GM23338 (cell line): ENCODE results near the gene ARL8B. TPM values are rescaled to one million over a fixed set of nuclear protein-coding genes. Genes with fewer than 3 reads are reported as not detected.
A peak's percentile ranks its signal among the peaks of the same experiment; 100 is the strongest.

Source experiments
- ATAC-seq: fragments of 200-7000 bp; cut with Tn5 transposase; 3 replicates; pipeline ENCODE4 v1.9.1; 2020
- DNase-seq: peaks from one replicate; pipeline ENCODE4 v3.0.0-alpha.2; 2015; ENCODE audit warnings: low spot score
- H2AFZ ChIP-seq: fragments of 200-600 bp; sonication (generic); 2 replicates; pipeline ENCODE4 v1.8.0; 2016; ENCODE audit warnings: antibody characterized with exemption, mild to moderate bottlenecking, moderate library complexity
- H3F3A ChIP-seq: fragments of 200-600 bp; sonication (generic); replicated peaks from 2 replicates; pipeline ENCODE4 v1.8.0; 2017; ENCODE audit warnings: antibody characterized with exemption, mixed run types, low read depth
- H3K27ac ChIP-seq: fragments of 200-600 bp; sonication (generic); 2 replicates; pipeline ENCODE4 v1.6.1; 2016; ENCODE audit warnings: low read depth
- H3K27me3 ChIP-seq: fragments of 200-600 bp; sonication (generic); 2 replicates; pipeline ENCODE4 v1.8.0; 2016; ENCODE audit warnings: mild to moderate bottlenecking, mixed run types, moderate library complexity; ENCODE audit not compliant: insufficient read depth
- H3K36me3 ChIP-seq: fragments of 200-600 bp; sonication (generic); 2 replicates; pipeline ENCODE4 v1.8.0; 2016; ENCODE audit warnings: mild to moderate bottlenecking; ENCODE audit not compliant: insufficient read depth
- H3K4me1 ChIP-seq: fragments of 200-600 bp; sonication (generic); 2 replicates; pipeline ENCODE4 v1.8.0; 2016; ENCODE audit warnings: mild to moderate bottlenecking, moderate library complexity; ENCODE audit not compliant: insufficient read depth
- H3K4me2 ChIP-seq: fragments of 200-600 bp; sonication (generic); 2 replicates; pipeline ENCODE4 v1.7.1; 2017; ENCODE audit warnings: mixed run types
- H3K4me3 ChIP-seq: fragments of 200-600 bp; sonication (generic); 2 replicates; pipeline ENCODE4 v1.6.1; 2016; ENCODE audit warnings: mixed run types
- H3K79me2 ChIP-seq: fragments of 200-600 bp; sonication (generic); replicated peaks from 2 replicates; pipeline ENCODE4 v1.8.0; 2017; ENCODE audit warnings: mild to moderate bottlenecking; ENCODE audit not compliant: insufficient read depth
- H3K9me2 ChIP-seq: fragments of 200-600 bp; sonication (generic); 2 replicates; pipeline ENCODE4 v1.8.0; 2017; ENCODE audit not compliant: insufficient read depth
- H4K20me1 ChIP-seq: fragments of 200-600 bp; sonication (generic); replicated peaks from 2 replicates; pipeline ENCODE4 v1.8.0; 2017; ENCODE audit warnings: mild to moderate bottlenecking; ENCODE audit not compliant: insufficient read depth
- H3K27ac Mint-ChIP-seq: 2 replicates; pipeline ENCODE4 v1.8.0; 2020; ENCODE audit warnings: inconsistent platforms, mild to moderate bottlenecking, moderate library complexity, mixed read lengths
- H3K27me3 Mint-ChIP-seq: 3 replicates; pipeline ENCODE4 v1.8.0; 2022; ENCODE audit warnings: low read depth, mild to moderate bottlenecking, moderate library complexity, mixed read lengths, inconsistent platforms; ENCODE audit not compliant: insufficient read depth, poor library complexity
- H3K36me3 Mint-ChIP-seq: 3 replicates; pipeline ENCODE4 v1.8.0; 2021; ENCODE audit warnings: low read depth, mild to moderate bottlenecking, inconsistent platforms, moderate library complexity, mixed read lengths
- H3K4me1 Mint-ChIP-seq: 3 replicates; pipeline ENCODE4 v1.8.0; 2020; ENCODE audit warnings: mild to moderate bottlenecking, inconsistent platforms, mixed read lengths
- H3K4me3 Mint-ChIP-seq: 3 replicates; pipeline ENCODE4 v1.8.0; 2021; ENCODE audit warnings: moderate library complexity, mild to moderate bottlenecking, inconsistent platforms, mixed read lengths
- H3K9me3 Mint-ChIP-seq: 3 replicates; pipeline ENCODE4 v1.8.0; 2020; ENCODE audit warnings: moderate library complexity, mild to moderate bottlenecking, inconsistent platforms, mixed read lengths
- CREB1 ChIP-seq: fragments of 250-450 bp; sonication (Bioruptor Pico); IDR thresholded peaks from 2 replicates; pipeline ENCODE4 v1.5.0; 2020; ENCODE audit warnings: low read depth, mild to moderate bottlenecking, moderate library complexity
- EZH2 ChIP-seq: fragments of 200-600 bp; sonication (generic); IDR thresholded peaks from one replicate; pipeline ENCODE4 v1.8.0; 2017; ENCODE audit warnings: antibody characterized with exemption, mild to moderate bottlenecking, low read depth; ENCODE audit not compliant: unreplicated experiment
- EZH2phosphoT487 ChIP-seq: fragments of 200-600 bp; sonication (generic); IDR thresholded peaks from one replicate; pipeline ENCODE4 v1.8.1; 2018; ENCODE audit warnings: antibody characterized with exemption; ENCODE audit not compliant: unreplicated experiment
- JUNB ChIP-seq: IDR thresholded peaks from one replicate; pipeline ENCODE4 v1.6.1; 2016; ENCODE audit warnings: antibody characterized with exemption; ENCODE audit not compliant: unreplicated experiment
- NANOG ChIP-seq: IDR thresholded peaks from 2 replicates; pipeline ENCODE4 v1.6.1; 2016; ENCODE audit warnings: antibody characterized with exemption, borderline replicate concordance
- POLR2AphosphoS5 ChIP-seq: IDR thresholded peaks from 2 replicates; pipeline ENCODE4 v1.6.1; 2016; ENCODE audit warnings: antibody characterized with exemption, low read depth
- ZNF114 ChIP-seq: fragments of 250-450 bp; sonication (Bioruptor Pico); IDR thresholded peaks from 2 replicates; pipeline ENCODE4 v1.5.0; 2020; ENCODE audit warnings: mild to moderate bottlenecking, moderate library complexity
- polyA plus RNA-seq: library from polyadenylated mRNA; unstranded; fragments of >200 nt; fragmentation: Nextera tagmentation; extraction: Ambion mirVana; gene quantifications from 2 replicates; pipeline ENCODE4 v1.2.1, GENCODE V29; 2016
- total RNA-seq: library from RNA; depleted of rRNA; stranded (reverse); fragments of >200 nt; shearing (Covaris generic); gene quantifications from 2 replicates; pipeline ENCODE4 v1.2.3, GENCODE V29; 2014
- TF ChIP-seq, protein P1 (sequence below): IDR thresholded peaks from 2 replicates; pipeline ENCODE4 v1.6.1; 2016; ENCODE audit warnings: antibody characterized with exemption
- TF ChIP-seq, protein P2 (sequence below): fragments of 250-450 bp; sonication (Bioruptor Pico); IDR thresholded peaks from 2 replicates; pipeline ENCODE4 v1.5.0; 2020; ENCODE audit warnings: mild to moderate bottlenecking, moderate library complexity
- TF ChIP-seq, protein P3 (sequence below), 2 experiments: fragments of 200-600 bp in 1 of 2; sonication (generic) in 1 of 2; conservative IDR thresholded peaks; 2 replicates each; pipeline versions ENCODE4 v1.5.1 to v1.6.1; 2016 to 2017; ENCODE audit warnings: antibody characterized with exemption in 2 of 2, low read depth in 2 of 2, mild to moderate bottlenecking in 2 of 2, moderate library complexity in 1 of 2
- TF ChIP-seq, protein P4 (sequence below): IDR thresholded peaks from one replicate; pipeline ENCODE4 v1.6.1; 2018; ENCODE audit warnings: antibody characterized with exemption; ENCODE audit not compliant: unreplicated experiment

Gene ARL8B
- total and polyA plus RNA-seq, 2 experiments from 2014 or later: 25.5 to 40.8 TPM

DNA sequence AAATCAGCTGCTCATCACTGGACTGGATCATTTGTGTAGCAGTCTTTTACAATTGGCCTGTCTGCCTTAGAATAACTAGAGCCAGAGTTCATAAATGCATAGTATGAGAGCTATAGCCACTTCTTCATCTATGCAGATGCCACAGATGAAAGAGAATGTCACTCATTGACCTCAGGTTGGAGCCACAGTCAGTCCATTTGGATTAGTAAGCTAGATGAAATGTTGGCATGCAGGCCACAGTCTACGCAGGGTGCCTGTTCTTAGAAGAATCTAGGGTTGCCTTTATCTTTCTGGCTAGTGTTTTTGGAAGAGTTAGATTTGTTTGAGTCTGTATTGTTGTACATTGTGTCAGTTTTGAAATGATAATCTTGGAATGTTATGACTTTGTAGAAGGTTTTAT lies 40.0 kb downstream of the ARL8B start:
- no peak overlapping the region for H3K4me2 ChIP-seq
- H4K20me1 ChIP-seq: peaks cover 12% of the 10 kb centered on the region; the same call in 1 of the 2 replicates
- no peaks in the 10 kb centered on the region for H3K27me3 ChIP-seq
- no peak overlapping the region for H3K27ac ChIP-seq
- no peak overlapping the region for H3K27ac Mint-ChIP-seq
- no peak overlapping the region for H3K4me3 ChIP-seq
- no peaks in the 10 kb centered on the region for H3K9me2 ChIP-seq
- H3K27me3 Mint-ChIP-seq: peaks cover 3% of the 10 kb centered on the region
- no peaks in the 10 kb centered on the region for H3K36me3 ChIP-seq
- H3K4me1 ChIP-seq: peaks cover 32% of the 10 kb centered on the region
- ATAC-seq (0 out of 3 replicates have a peak, but pooled peaks have one; percentile 21), DNase-seq (no peak)
- no peak overlapping the region for H3K4me3 Mint-ChIP-seq
- TF ChIP-seq, protein P1, sequence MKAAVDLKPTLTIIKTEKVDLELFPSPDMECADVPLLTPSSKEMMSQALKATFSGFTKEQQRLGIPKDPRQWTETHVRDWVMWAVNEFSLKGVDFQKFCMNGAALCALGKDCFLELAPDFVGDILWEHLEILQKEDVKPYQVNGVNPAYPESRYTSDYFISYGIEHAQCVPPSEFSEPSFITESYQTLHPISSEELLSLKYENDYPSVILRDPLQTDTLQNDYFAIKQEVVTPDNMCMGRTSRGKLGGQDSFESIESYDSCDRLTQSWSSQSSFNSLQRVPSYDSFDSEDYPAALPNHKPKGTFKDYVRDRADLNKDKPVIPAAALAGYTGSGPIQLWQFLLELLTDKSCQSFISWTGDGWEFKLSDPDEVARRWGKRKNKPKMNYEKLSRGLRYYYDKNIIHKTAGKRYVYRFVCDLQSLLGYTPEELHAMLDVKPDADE: no peak
- TF ChIP-seq EZH2 (no peak), CREB1 (no peak), NANOG (no peak), EZH2phosphoT487 (no peak), JUNB (no peak), POLR2AphosphoS5 (no peak), ZNF114 (CRISPR knock-in tag) (no peak)
- TF ChIP-seq, protein P2, sequence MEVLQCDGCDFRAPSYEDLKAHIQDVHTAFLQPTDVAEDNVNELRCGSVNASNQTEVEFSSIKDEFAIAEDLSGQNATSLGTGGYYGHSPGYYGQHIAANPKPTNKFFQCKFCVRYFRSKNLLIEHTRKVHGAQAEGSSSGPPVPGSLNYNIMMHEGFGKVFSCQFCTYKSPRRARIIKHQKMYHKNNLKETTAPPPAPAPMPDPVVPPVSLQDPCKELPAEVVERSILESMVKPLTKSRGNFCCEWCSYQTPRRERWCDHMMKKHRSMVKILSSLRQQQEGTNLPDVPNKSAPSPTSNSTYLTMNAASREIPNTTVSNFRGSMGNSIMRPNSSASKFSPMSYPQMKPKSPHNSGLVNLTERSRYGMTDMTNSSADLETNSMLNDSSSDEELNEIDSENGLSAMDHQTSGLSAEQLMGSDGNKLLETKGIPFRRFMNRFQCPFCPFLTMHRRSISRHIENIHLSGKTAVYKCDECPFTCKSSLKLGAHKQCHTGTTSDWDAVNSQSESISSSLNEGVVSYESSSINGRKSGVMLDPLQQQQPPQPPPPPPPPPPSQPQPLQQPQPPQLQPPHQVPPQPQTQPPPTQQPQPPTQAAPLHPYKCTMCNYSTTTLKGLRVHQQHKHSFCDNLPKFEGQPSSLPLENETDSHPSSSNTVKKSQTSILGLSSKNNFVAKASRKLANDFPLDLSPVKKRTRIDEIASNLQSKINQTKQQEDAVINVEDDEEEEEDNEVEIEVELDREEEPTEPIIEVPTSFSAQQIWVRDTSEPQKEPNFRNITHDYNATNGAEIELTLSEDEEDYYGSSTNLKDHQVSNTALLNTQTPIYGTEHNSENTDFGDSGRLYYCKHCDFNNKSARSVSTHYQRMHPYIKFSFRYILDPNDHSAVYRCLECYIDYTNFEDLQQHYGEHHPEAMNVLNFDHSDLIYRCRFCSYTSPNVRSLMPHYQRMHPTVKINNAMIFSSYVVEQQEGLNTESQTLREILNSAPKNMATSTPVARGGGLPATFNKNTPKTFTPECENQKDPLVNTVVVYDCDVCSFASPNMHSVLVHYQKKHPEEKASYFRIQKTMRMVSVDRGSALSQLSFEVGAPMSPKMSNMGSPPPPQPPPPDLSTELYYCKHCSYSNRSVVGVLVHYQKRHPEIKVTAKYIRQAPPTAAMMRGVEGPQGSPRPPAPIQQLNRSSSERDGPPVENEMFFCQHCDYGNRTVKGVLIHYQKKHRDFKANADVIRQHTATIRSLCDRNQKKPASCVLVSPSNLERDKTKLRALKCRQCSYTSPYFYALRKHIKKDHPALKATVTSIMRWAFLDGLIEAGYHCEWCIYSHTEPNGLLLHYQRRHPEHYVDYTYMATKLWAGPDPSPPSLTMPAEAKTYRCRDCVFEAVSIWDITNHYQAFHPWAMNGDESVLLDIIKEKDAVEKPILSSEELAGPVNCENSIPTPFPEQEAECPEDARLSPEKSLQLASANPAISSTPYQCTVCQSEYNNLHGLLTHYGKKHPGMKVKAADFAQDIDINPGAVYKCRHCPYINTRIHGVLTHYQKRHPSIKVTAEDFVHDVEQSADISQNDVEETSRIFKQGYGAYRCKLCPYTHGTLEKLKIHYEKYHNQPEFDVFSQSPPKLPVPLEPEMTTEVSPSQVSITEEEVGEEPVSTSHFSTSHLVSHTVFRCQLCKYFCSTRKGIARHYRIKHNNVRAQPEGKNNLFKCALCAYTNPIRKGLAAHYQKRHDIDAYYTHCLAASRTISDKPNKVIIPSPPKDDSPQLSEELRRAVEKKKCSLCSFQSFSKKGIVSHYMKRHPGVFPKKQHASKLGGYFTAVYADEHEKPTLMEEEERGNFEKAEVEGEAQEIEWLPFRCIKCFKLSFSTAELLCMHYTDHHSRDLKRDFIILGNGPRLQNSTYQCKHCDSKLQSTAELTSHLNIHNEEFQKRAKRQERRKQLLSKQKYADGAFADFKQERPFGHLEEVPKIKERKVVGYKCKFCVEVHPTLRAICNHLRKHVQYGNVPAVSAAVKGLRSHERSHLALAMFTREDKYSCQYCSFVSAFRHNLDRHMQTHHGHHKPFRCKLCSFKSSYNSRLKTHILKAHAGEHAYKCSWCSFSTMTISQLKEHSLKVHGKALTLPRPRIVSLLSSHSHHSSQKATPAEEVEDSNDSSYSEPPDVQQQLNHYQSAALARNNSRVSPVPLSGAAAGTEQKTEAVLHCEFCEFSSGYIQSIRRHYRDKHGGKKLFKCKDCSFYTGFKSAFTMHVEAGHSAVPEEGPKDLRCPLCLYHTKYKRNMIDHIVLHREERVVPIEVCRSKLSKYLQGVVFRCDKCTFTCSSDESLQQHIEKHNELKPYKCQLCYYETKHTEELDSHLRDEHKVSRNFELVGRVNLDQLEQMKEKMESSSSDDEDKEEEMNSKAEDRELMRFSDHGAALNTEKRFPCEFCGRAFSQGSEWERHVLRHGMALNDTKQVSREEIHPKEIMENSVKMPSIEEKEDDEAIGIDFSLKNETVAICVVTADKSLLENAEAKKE (CRISPR knock-in tag): no peak
- TF ChIP-seq, protein P3, sequence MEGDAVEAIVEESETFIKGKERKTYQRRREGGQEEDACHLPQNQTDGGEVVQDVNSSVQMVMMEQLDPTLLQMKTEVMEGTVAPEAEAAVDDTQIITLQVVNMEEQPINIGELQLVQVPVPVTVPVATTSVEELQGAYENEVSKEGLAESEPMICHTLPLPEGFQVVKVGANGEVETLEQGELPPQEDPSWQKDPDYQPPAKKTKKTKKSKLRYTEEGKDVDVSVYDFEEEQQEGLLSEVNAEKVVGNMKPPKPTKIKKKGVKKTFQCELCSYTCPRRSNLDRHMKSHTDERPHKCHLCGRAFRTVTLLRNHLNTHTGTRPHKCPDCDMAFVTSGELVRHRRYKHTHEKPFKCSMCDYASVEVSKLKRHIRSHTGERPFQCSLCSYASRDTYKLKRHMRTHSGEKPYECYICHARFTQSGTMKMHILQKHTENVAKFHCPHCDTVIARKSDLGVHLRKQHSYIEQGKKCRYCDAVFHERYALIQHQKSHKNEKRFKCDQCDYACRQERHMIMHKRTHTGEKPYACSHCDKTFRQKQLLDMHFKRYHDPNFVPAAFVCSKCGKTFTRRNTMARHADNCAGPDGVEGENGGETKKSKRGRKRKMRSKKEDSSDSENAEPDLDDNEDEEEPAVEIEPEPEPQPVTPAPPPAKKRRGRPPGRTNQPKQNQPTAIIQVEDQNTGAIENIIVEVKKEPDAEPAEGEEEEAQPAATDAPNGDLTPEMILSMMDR (conservative IDR thresholded peaks at IDR 0.05; ENCODE audit: low read depth in 2 of 2): no peak
- TF ChIP-seq, protein P4, sequence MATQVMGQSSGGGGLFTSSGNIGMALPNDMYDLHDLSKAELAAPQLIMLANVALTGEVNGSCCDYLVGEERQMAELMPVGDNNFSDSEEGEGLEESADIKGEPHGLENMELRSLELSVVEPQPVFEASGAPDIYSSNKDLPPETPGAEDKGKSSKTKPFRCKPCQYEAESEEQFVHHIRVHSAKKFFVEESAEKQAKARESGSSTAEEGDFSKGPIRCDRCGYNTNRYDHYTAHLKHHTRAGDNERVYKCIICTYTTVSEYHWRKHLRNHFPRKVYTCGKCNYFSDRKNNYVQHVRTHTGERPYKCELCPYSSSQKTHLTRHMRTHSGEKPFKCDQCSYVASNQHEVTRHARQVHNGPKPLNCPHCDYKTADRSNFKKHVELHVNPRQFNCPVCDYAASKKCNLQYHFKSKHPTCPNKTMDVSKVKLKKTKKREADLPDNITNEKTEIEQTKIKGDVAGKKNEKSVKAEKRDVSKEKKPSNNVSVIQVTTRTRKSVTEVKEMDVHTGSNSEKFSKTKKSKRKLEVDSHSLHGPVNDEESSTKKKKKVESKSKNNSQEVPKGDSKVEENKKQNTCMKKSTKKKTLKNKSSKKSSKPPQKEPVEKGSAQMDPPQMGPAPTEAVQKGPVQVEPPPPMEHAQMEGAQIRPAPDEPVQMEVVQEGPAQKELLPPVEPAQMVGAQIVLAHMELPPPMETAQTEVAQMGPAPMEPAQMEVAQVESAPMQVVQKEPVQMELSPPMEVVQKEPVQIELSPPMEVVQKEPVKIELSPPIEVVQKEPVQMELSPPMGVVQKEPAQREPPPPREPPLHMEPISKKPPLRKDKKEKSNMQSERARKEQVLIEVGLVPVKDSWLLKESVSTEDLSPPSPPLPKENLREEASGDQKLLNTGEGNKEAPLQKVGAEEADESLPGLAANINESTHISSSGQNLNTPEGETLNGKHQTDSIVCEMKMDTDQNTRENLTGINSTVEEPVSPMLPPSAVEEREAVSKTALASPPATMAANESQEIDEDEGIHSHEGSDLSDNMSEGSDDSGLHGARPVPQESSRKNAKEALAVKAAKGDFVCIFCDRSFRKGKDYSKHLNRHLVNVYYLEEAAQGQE: no peak
- H3K9me3 Mint-ChIP-seq: no peaks in the 10 kb centered on the region
- H3K79me2 ChIP-seq: peaks cover 98% of the 10 kb centered on the region
- H3K36me3 Mint-ChIP-seq: no peaks in the 10 kb centered on the region; the same call in 2 of the 3 replicates
- peaks cover 52% of the 10 kb centered on the region for H3K4me1 Mint-ChIP-seq
- no peaks in the 10 kb centered on the region for H3F3A ChIP-seq
- H2AFZ ChIP-seq: no peak overlapping the region
